Neural crest cell (in vitro differentiated cells): ENCODE results near the gene HENMT1. TPM values are rescaled to one million over a fixed set of nuclear protein-coding genes. Genes with fewer than 3 reads are reported as not detected.

Experiments used
- DNase-seq: peaks from one replicate; pipeline ENCODE4 v3.0.0; 2021; ENCODE audit warnings: low read depth, mixed read lengths, low spot score
- H3K27ac Mint-ChIP-seq: one replicate; pipeline ENCODE4 v1.8.0; 2021; ENCODE audit warnings: mild to moderate bottlenecking, mixed read lengths; ENCODE audit not compliant: unreplicated experiment
- H3K27me3 Mint-ChIP-seq: 2 replicates; pipeline ENCODE4 v1.8.0; 2021; ENCODE audit warnings: low read depth, mild to moderate bottlenecking, mixed read lengths
- H3K36me3 Mint-ChIP-seq: 2 replicates; pipeline ENCODE4 v1.8.0; 2021; ENCODE audit warnings: low read depth, mild to moderate bottlenecking, mixed read lengths
- H3K4me1 Mint-ChIP-seq: 2 replicates; pipeline ENCODE4 v1.8.0; 2021; ENCODE audit warnings: mixed read lengths
- H3K4me3 Mint-ChIP-seq: one replicate; pipeline ENCODE4 v1.8.0; 2021; ENCODE audit warnings: mild to moderate bottlenecking, mixed read lengths
- H3K9me3 Mint-ChIP-seq: 2 replicates; pipeline ENCODE4 v1.8.0; 2021; ENCODE audit warnings: mixed read lengths
- CTCF ChIP-seq: fragments of 200-600 bp; sonication (generic); conservative IDR thresholded peaks from 2 replicates; pipeline ENCODE4 v1.5.0; 2021; ENCODE audit warnings: antibody characterized with exemption, mild to moderate bottlenecking
- total RNA-seq: library from RNA; stranded (reverse); gene quantifications from 2 replicates; pipeline ENCODE4 v1.2.1, GENCODE V29; 2021

The HENMT1 gene
- total RNA-seq, 1 donor from 2014 or later = 9.0 TPM

GRCh38 chr1:108679586-108680213 is 18.8 kb upstream of the HENMT1 start:
- Mint-ChIP-seq H3K36me3 (peaks cover 2% of the 10 kb centered on the region), H3K9me3 (no peaks in the 10 kb centered on the region), H3K27me3 (peaks cover 5% of the 10 kb centered on the region), H3K4me3 (no peak overlapping the region), H3K4me1 (no peaks in the 10 kb centered on the region), H3K27ac (no peak overlapping the region)
- no peak for DNase-seq
- no peak for TF ChIP-seq CTCF

GRCh38 chr1:108678706-108679105 is 17.8 kb upstream of the HENMT1 start:
- TF ChIP-seq CTCF = no peak
- H3K4me3 Mint-ChIP-seq = no peak overlapping the region
- DNase-seq = no peak
- H3K27ac Mint-ChIP-seq = no peak overlapping the region
- H3K36me3 Mint-ChIP-seq = peaks cover 6% of the 10 kb centered on the region
- H3K27me3 Mint-ChIP-seq = peaks cover 2% of the 10 kb centered on the region
- H3K4me1 Mint-ChIP-seq = no peaks in the 10 kb centered on the region
- H3K9me3 Mint-ChIP-seq = no peaks in the 10 kb centered on the region

- peaks cover 8% of the 10 kb centered on the region for H3K36me3 Mint-ChIP-seq
These were observed 10.2 kb upstream of the HENMT1 start for GRCh38 chr1:108671143-108671542.

GRCh38 chr1:108670131-108670773 is 9.4 kb upstream of the HENMT1 start:
- Mint-ChIP-seq H3K4me1 (no peaks in the 10 kb centered on the region), H3K27me3 (peaks cover 2% of the 10 kb centered on the region), H3K9me3 (peaks cover 2% of the 10 kb centered on the region), H3K4me3 (no peak overlapping the region), H3K27ac (no peak overlapping the region), H3K36me3 (peaks cover 8% of the 10 kb centered on the region)
- no peak for DNase-seq
- TF ChIP-seq CTCF = no peak

More at GRCh38 chr1:108671143-108671542, 10.2 kb upstream of the HENMT1 start:
- no peak for TF ChIP-seq CTCF
- Mint-ChIP-seq H3K9me3 (peaks cover 2% of the 10 kb centered on the region), H3K4me3 (no peak overlapping the region), H3K27ac (no peak overlapping the region), H3K27me3 (peaks cover 2% of the 10 kb centered on the region), H3K4me1 (no peaks in the 10 kb centered on the region)
- DNase-seq = no peak

GRCh38 chr1:108669679-108670078 is 8.8 kb upstream of the HENMT1 start:
- H3K27ac Mint-ChIP-seq = no peak overlapping the region
- no peak for DNase-seq
- TF ChIP-seq CTCF = no peak
- no peak overlapping the region for H3K4me3 Mint-ChIP-seq
- peaks cover 2% of the 10 kb centered on the region for H3K9me3 Mint-ChIP-seq
- H3K4me1 Mint-ChIP-seq = no peaks in the 10 kb centered on the region
- peaks cover 2% of the 10 kb centered on the region for H3K27me3 Mint-ChIP-seq
- peaks cover 6% of the 10 kb centered on the region for H3K36me3 Mint-ChIP-seq
